D721Med (cell line): ENCODE data around the gene APOA4.
"Not testable (repeated sequence)": the region's sequence is repeated elsewhere in the genome, so short reads cannot be mapped to it uniquely, and the experiment has no call there.

Experiments
- DNase-seq: peaks from one replicate; pipeline ENCODE4 v3.0.0; 2011; ENCODE audit warnings: low spot score; ENCODE audit not compliant: insufficient read length
- FAIRE-seq: peaks from 2 replicates; lab custom pipeline; 2011; peaks lifted over from hg19 to GRCh38; lab: Jason Lieb, UNC
- TF ChIP-seq, protein P1 (sequence below): IDR thresholded peaks from 2 replicates; pipeline ENCODE4 v1.5.1; 2012; ENCODE audit warnings: mild to moderate bottlenecking, control low read depth; ENCODE audit not compliant: insufficient read depth; ENCODE audit errors: missing control alignments

APOA4 gene

GRCh38 chr11:116835042-116835772 is 12.1 kb upstream of the APOA4 start:
- TF ChIP-seq, protein P1, sequence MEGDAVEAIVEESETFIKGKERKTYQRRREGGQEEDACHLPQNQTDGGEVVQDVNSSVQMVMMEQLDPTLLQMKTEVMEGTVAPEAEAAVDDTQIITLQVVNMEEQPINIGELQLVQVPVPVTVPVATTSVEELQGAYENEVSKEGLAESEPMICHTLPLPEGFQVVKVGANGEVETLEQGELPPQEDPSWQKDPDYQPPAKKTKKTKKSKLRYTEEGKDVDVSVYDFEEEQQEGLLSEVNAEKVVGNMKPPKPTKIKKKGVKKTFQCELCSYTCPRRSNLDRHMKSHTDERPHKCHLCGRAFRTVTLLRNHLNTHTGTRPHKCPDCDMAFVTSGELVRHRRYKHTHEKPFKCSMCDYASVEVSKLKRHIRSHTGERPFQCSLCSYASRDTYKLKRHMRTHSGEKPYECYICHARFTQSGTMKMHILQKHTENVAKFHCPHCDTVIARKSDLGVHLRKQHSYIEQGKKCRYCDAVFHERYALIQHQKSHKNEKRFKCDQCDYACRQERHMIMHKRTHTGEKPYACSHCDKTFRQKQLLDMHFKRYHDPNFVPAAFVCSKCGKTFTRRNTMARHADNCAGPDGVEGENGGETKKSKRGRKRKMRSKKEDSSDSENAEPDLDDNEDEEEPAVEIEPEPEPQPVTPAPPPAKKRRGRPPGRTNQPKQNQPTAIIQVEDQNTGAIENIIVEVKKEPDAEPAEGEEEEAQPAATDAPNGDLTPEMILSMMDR: no peak
- no peak for DNase-seq
- no peak for FAIRE-seq

DNA sequence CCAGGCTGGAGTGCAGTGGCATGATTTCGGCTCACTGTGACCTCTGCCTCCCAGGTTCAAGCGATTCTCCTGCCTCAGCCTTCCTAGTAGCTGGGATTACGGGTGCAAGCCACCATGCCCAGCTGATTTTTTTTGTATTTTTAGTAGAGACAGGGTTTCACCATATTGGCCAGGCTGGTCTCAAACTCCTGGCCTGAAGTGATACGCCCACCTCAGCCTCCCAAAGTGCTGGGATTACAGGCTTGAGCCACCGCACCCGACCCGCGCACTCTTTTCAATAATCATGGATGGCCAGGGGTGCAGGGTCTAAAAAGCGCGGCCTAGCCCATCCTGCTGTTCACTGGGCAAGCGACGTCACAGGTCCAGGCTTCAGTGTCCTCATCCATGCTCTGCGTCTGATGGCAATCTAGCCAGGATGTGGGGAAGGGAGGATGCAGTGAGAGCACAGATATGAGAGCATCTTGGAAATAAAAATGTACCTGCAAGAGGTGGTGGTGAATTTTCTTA is 11.5 kb upstream of the APOA4 start:
- not testable (repeated sequence) for DNase-seq, FAIRE-seq

GRCh38 chr11:116833816-116834534 is 10.9 kb upstream of the APOA4 start:
- FAIRE-seq (no peak), DNase-seq (no peak)
- TF ChIP-seq, protein P1: no peak

DNA sequence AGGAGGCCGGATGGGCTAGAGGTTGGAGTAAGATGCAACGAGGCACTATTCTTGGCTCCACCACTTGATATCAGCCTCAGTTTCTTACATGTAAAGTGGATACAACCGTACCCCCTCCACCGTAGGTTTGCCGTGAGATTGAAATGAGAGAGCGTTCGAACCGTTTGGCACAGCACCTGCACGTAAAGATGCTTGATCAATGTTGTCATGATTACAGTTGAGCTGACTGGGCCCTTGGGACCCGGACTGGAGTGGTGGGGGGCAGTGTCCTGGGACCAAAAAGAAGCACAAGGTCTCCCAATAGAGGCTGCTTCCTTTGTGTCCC is 10.3 kb upstream of the APOA4 start:
- no peak for DNase-seq
- no peak for FAIRE-seq
- TF ChIP-seq, protein P1: no peak

GRCh38 chr11:116832350-116833290 is 9.5 kb upstream of the APOA4 start:
- FAIRE-seq (no peak), DNase-seq (no peak)
- TF ChIP-seq, protein P1: no peak

GRCh38 chr11:116831790-116832349 is 8.8 kb upstream of the APOA4 start:
- TF ChIP-seq, protein P1: no peak
- no peak for FAIRE-seq
- DNase-seq: no peak

- FAIRE-seq (no peak), DNase-seq (no peak)
- TF ChIP-seq, protein P1: no peak
Measured at GRCh38 chr11:116830184-116830912, 7.2 kb upstream of the APOA4 start.
